HepG2 (cell line): ENCODE data around the gene MRPL51. TPM values are rescaled to one million over a fixed set of nuclear protein-coding genes. Genes with fewer than 3 reads are reported as not detected.

Source experiments
- ARNTL ChIP-seq: sonication (generic); formaldehyde crosslinking; IDR thresholded peaks from 2 replicates; pipeline ENCODE4 v1.4.0; 2020; ENCODE audit warnings: mild to moderate bottlenecking, missing genetic modification reagents
- ATF7-NPFF ChIP-seq: sonication (generic); formaldehyde crosslinking; IDR thresholded peaks from 2 replicates; pipeline ENCODE4 v1.8.1; 2023; ENCODE audit warnings: mild to moderate bottlenecking, low read depth, missing genetic modification reagents, moderate library complexity
- GLI4 ChIP-seq: sonication (generic); formaldehyde crosslinking; IDR thresholded peaks from 2 replicates; pipeline ENCODE4 v1.5.1; 2020; ENCODE audit warnings: missing genetic modification reagents, mild to moderate bottlenecking, moderate library complexity, borderline replicate concordance
- KIAA2018 ChIP-seq: sonication (generic); formaldehyde crosslinking; IDR thresholded peaks from 2 replicates; pipeline ENCODE4 v1.5.0; 2020; ENCODE audit warnings: mild to moderate bottlenecking, missing genetic modification reagents, borderline replicate concordance
- MIXL1 ChIP-seq: IDR thresholded peaks from 2 replicates; pipeline ENCODE4 v1.6.1; 2016
- NFATC3 ChIP-seq: sonication (generic); formaldehyde crosslinking; IDR thresholded peaks from 2 replicates; pipeline ENCODE4 v1.5.1; 2020; ENCODE audit warnings: mild to moderate bottlenecking, missing genetic modification reagents
- NFKB2 ChIP-seq: sonication (generic); formaldehyde crosslinking; IDR thresholded peaks from 2 replicates; pipeline ENCODE4 v1.4.0; 2020; ENCODE audit warnings: missing genetic modification reagents, borderline replicate concordance
- NR2F1 ChIP-seq, 2 experiments: fragments of 450-650 bp in 1 of 2; formaldehyde crosslinking in 1 of 2; IDR thresholded peaks; 2 replicates each; pipeline versions ENCODE4 v1.5.0 to v1.6.1; 2016 to 2020; ENCODE audit warnings: mild to moderate bottlenecking in 1 of 2, missing compliant biosample characterization in 1 of 2, missing genetic modification reagents in 1 of 2, moderate library complexity in 1 of 2
- SKI ChIP-seq: fragments of 450-650 bp; IDR thresholded peaks from one replicate; pipeline ENCODE4 v1.6.1; 2018; ENCODE audit warnings: mild to moderate bottlenecking; ENCODE audit not compliant: partially characterized antibody
- SPEN ChIP-seq: sonication (generic); formaldehyde crosslinking; IDR thresholded peaks from 2 replicates; pipeline ENCODE4 v1.5.1; 2020; ENCODE audit warnings: low read depth, mild to moderate bottlenecking, missing genetic modification reagents
- TARDBP ChIP-seq: sonication (generic); formaldehyde crosslinking; IDR thresholded peaks from 2 replicates; pipeline ENCODE4 v1.8.0; 2022; ENCODE audit warnings: mild to moderate bottlenecking, missing genetic modification reagents
- ZNF18 ChIP-seq: sonication (generic); formaldehyde crosslinking; IDR thresholded peaks from 2 replicates; pipeline ENCODE4 v1.8.0; 2022; ENCODE audit warnings: mild to moderate bottlenecking, missing genetic modification reagents; ENCODE audit not compliant: insufficient replicate concordance
- ZNF274 ChIP-seq: sonication (generic); formaldehyde crosslinking; IDR thresholded peaks from 2 replicates; pipeline ENCODE4 v1.5.1; 2020; ENCODE audit warnings: mild to moderate bottlenecking, missing genetic modification reagents
- ZNF678 ChIP-seq: sonication (generic); formaldehyde crosslinking; IDR thresholded peaks from 2 replicates; pipeline ENCODE4 v1.4.0; 2020; ENCODE audit warnings: mild to moderate bottlenecking, missing genetic modification reagents
- ZNF788 ChIP-seq: sonication (generic); formaldehyde crosslinking; IDR thresholded peaks from 2 replicates; pipeline ENCODE4 v1.5.0; 2020; ENCODE audit warnings: mild to moderate bottlenecking, missing genetic modification reagents, borderline replicate concordance
- ZXDC ChIP-seq: sonication (generic); formaldehyde crosslinking; IDR thresholded peaks from 2 replicates; pipeline ENCODE4 v1.5.0; 2020; ENCODE audit warnings: mild to moderate bottlenecking, missing genetic modification reagents
- polyA plus RNA-seq, 8 experiments: library from polyadenylated mRNA; depleted of rRNA in 3 of 8; stranded (reverse) in 7 of 8; unstranded in 1 of 8; fragments of >200 nt; fragmentation: Illumina TruSeq in 4 of 8; extraction: Trizol in 4 of 8; gene quantifications; 2 replicates each; pipeline versions ENCODE4 v1.2.1 to v1.2.3, GENCODE V29; 2011 to 2016; ENCODE audit warnings: low read depth in 4 of 8, missing spikeins in 1 of 8, mixed read lengths in 1 of 8; ENCODE audit not compliant: insufficient read depth in 1 of 8
- total RNA-seq, 5 experiments: library from RNA; depleted of rRNA; stranded (reverse); fragments of >200 nt; fragmentation: Illumina TruSeq; extraction: Trizol; gene quantifications; 2 replicates each; pipeline ENCODE4 v1.2.3, GENCODE V29; 2016; ENCODE audit warnings: low read depth in 1 of 5

MRPL51 gene
- total and polyA plus RNA-seq, 2 of the 13 experiments (the other 11 are each of a cell fraction or from before 2014, with no cell fraction given): 64.8 to 278 TPM

GRCh38 chr12:6533923-6534694 lies 41.0 kb upstream of the MRPL51 start, which contains the start of gene GAPDH (continued):
- TF ChIP-seq SKI: peak; percentile 66
- peak; percentile 78; the same call in 1 of the 2 replicates for TF ChIP-seq NFKB2 (CRISPR knock-in tag)
- TF ChIP-seq ZNF18 (CRISPR knock-in tag): peak; percentile 80
- no peak; the same call in 1 of the 2 replicates for TF ChIP-seq ZNF678
- TF ChIP-seq ARNTL (CRISPR knock-in tag): peak; percentile 46
- TF ChIP-seq NR2F1 (CRISPR knock-in tag; IDR thresholded peaks at IDR 0.05): no peak
- TF ChIP-seq KIAA2018: no peak
- TF ChIP-seq MIXL1 (CRISPR knock-in tag): peak; percentile 62
- TF ChIP-seq ZNF788: peak; percentile 76
- TF ChIP-seq ATF7-NPFF: peak; percentile 78
- peak; percentile 46; the same call in 1 of the 2 replicates for TF ChIP-seq SPEN (CRISPR knock-in tag)
- no peak for TF ChIP-seq ZXDC (CRISPR knock-in tag)
- TF ChIP-seq ZNF274 (CRISPR knock-in tag): 0 out of 2 replicates have a peak, but pooled peaks have one; percentile 29
- peak; percentile 79; the same call in 1 of the 2 replicates for TF ChIP-seq TARDBP (CRISPR knock-in tag)
- TF ChIP-seq GLI4 (CRISPR knock-in tag): 0 out of 2 replicates have a peak, but pooled peaks have one; percentile 36
- no peak for TF ChIP-seq NFATC3 (CRISPR knock-in tag)
